Spleen (tissue), 7 donors: Measurements from ENCODE around the gene SESN2.

ENCODE experiments used
- CTCF ChIP-seq, 11 experiments: fragments of 200-600 bp in 7 of 11; fragments of 450-650 bp in 4 of 11; sonication (generic) in 4 of 11; IDR thresholded peaks in 8 of 11; conservative IDR thresholded peaks in 3 of 11; 1 replicate in 7 of 11; 2 replicates in 4 of 11; pipeline versions ENCODE4 v1.4.0 to v1.8.0; 2016 to 2021; ENCODE audit warnings: antibody characterized with exemption in 11 of 11, inconsistent platforms in 4 of 11, mild to moderate bottlenecking in 1 of 11
- POLR2A ChIP-seq, 3 donors: fragments of 450-650 bp; IDR thresholded peaks; one replicate each; pipeline ENCODE4 v1.5.1; 2017; ENCODE audit warnings: antibody characterized with exemption in 3 of 3, mild to moderate bottlenecking in 1 of 3
- POLR2AphosphoS5 ChIP-seq, 3 donors: sonication (generic); formaldehyde crosslinking; IDR thresholded peaks; one replicate each; pipeline ENCODE4 v1.5.1; 2017; ENCODE audit warnings: antibody characterized with exemption in 3 of 3
- donor health status: DM: no; HTN: no; CAD: no; lungs with moderate emphysema.
- donor health status: DM: no; HTN: no; CAD: no.
- donor health status: DM: no; HTN: no; CAD: no.

- no peak for TF ChIP-seq CTCF (IDR thresholded peaks at IDR 0.05 in 8 of 11, conservative IDR thresholded peaks at IDR 0.05 in 3 of 11)
- no peak for TF ChIP-seq POLR2A (IDR thresholded peaks at IDR 0.05)
- no peak for TF ChIP-seq POLR2AphosphoS5 (IDR thresholded peaks at IDR 0.05)
Observed at GRCh38 chr1:28279721-28280120, 20.4 kb downstream of the SESN2 start.
